ENCODE data around the gene MED29. TPM values are rescaled to one million over a fixed set of nuclear protein-coding genes. Genes with fewer than 3 reads are reported as not detected.

Gene MED29
- total and polyA plus RNA-seq, 10 of the 15 experiments (the other 5 are each of a cell fraction or from before 2014, with no cell fraction given) = 3.2 to 36.6 (median 22.8) TPM

DNA sequence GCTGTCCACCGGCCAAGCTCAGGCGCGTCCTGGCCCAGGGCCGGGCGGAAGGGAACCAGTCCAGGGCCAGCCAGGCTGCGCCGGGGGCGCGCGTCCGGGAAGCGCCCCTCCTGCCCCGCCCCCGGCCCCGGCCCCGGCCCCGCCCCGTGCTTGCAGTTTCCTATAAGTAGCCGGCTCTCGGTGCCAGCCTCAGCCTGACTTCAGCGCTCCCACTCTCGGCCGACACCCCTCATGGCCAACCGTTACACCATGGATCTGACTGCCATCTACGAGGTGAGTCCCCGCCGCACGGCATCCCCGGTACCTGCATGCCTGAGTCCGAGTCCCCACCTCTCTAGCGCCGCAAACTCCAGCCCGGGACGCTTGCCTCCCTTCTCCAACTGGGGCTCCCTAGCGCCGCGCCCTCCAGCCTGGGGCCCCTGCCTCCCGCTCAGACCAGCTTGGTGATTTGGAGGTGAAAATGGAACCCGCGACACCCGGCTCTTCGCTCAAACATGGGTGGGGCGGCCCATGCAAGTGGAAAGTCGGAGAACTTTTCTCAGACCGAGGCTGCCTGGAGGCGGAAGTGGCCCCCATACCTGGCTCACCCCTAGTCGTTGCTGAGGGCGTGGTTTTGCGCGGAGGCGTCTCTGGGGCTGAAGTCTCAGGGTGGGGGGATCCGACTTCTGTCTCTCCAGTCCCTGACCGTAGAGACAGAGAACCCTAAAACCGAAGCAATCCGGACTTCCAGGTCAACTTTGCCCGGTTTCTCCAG, 15.7 kb downstream of the MED29 start, which contains the start of gene ZFP36 (continued):
- peak; percentile 99 for TF ChIP-seq POU2F2 (IDR thresholded peaks at IDR 0.05; ENCODE audit: borderline replicate concordance, low read depth, low read length)
- TF ChIP-seq SMARCA5 (IDR thresholded peaks at IDR 0.05) = 0 out of 2 replicates have a peak, but pooled peaks have one; percentile 54
- no peak for TF ChIP-seq SUZ12 (IDR thresholded peaks at IDR 0.05; ENCODE audit: unreplicated experiment)
- peak; percentile 94 for TF ChIP-seq TCF3 (IDR thresholded peaks at IDR 0.05; ENCODE audit: borderline replicate concordance, insufficient read depth, low read depth, low read length)
- TF ChIP-seq HCFC1 (IDR thresholded peaks at IDR 0.05; ENCODE audit: low read length) = peak; percentile 12; the same call in 1 of the 2 replicates
- TF ChIP-seq NBN (IDR thresholded peaks at IDR 0.05) = peak; percentile 79
- peak; percentile 42; the same call in 1 of the 2 replicates for TF ChIP-seq TAF1 (IDR thresholded peaks at IDR 0.05; ENCODE audit: borderline replicate concordance, low read depth, low read length)
- 0 out of 2 replicates have a peak, but pooled peaks have one; percentile 14 for TF ChIP-seq PAX5 (IDR thresholded peaks at IDR 0.05; ENCODE audit: borderline replicate concordance, low read depth, low read length)
- peak; percentile 37; the same call in 1 of the 2 replicates for TF ChIP-seq ATF7 (IDR thresholded peaks at IDR 0.05; ENCODE audit: low read depth)
- TF ChIP-seq LARP7 (IDR thresholded peaks at IDR 0.05) = peak; percentile 96; the same call in 1 of the 2 replicates
- 0 out of 2 replicates have a peak, but pooled peaks have one; percentile 49 for TF ChIP-seq TARDBP (IDR thresholded peaks at IDR 0.05; ENCODE audit: borderline replicate concordance)
- peak; percentile 81 for TF ChIP-seq CHD1 (IDR thresholded peaks at IDR 0.05; ENCODE audit: low read depth, low read length)
- no peak for TF ChIP-seq MEF2B (IDR thresholded peaks at IDR 0.05; ENCODE audit: partially characterized antibody, poor library complexity, severe bottlenecking)
- TF ChIP-seq, protein P1, sequence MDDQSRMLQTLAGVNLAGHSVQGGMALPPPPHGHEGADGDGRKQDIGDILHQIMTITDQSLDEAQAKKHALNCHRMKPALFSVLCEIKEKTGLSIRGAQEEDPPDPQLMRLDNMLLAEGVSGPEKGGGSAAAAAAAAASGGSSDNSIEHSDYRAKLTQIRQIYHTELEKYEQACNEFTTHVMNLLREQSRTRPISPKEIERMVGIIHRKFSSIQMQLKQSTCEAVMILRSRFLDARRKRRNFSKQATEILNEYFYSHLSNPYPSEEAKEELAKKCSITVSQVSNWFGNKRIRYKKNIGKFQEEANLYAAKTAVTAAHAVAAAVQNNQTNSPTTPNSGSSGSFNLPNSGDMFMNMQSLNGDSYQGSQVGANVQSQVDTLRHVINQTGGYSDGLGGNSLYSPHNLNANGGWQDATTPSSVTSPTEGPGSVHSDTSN (IDR thresholded peaks at IDR 0.05; ENCODE audit: insufficient replicate concordance, low read depth, low read length) = no peak
- no peak for TF ChIP-seq FOS (IDR thresholded peaks at IDR 0.05; ENCODE audit: borderline replicate concordance, extremely low read depth, insufficient read length)
- peak; percentile 10 for TF ChIP-seq SP1 (IDR thresholded peaks at IDR 0.05; ENCODE audit: low read depth, low read length)
- TF ChIP-seq BCLAF1 (IDR thresholded peaks at IDR 0.05) = no peak; the same call in 1 of the 2 replicates
- no peak for TF ChIP-seq NRF1 (conservative IDR thresholded peaks at IDR 0.05; ENCODE audit: low read depth, low read length)
- no peak for TF ChIP-seq SREBF2 (IDR thresholded peaks at IDR 0.05; ENCODE audit: low read length)
- TF ChIP-seq ELK1 (IDR thresholded peaks at IDR 0.05; ENCODE audit: low read depth, low read length) = peak; percentile 91
- TF ChIP-seq, protein P2, sequence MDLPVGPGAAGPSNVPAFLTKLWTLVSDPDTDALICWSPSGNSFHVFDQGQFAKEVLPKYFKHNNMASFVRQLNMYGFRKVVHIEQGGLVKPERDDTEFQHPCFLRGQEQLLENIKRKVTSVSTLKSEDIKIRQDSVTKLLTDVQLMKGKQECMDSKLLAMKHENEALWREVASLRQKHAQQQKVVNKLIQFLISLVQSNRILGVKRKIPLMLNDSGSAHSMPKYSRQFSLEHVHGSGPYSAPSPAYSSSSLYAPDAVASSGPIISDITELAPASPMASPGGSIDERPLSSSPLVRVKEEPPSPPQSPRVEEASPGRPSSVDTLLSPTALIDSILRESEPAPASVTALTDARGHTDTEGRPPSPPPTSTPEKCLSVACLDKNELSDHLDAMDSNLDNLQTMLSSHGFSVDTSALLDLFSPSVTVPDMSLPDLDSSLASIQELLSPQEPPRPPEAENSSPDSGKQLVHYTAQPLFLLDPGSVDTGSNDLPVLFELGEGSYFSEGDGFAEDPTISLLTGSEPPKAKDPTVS (IDR thresholded peaks at IDR 0.05; ENCODE audit: low read depth, low read length) = 0 out of 2 replicates have a peak, but pooled peaks have one; percentile 7
- peak; percentile 44; the same call in 1 of the 2 replicates for TF ChIP-seq CREM (IDR thresholded peaks at IDR 0.05; ENCODE audit: low read depth)

Measured in GM12878 (cell line).